GM12874 (cell line): Measurements from ENCODE around the gene CD8B.

Experiments
- TF ChIP-seq, protein P1 (sequence below): IDR thresholded peaks from 2 replicates; pipeline ENCODE4 v1.5.1; 2011; ENCODE audit warnings: low read depth, mild to moderate bottlenecking, control low read depth, low read length, moderate library complexity; ENCODE audit not compliant: insufficient read depth

The CD8B gene

DNA sequence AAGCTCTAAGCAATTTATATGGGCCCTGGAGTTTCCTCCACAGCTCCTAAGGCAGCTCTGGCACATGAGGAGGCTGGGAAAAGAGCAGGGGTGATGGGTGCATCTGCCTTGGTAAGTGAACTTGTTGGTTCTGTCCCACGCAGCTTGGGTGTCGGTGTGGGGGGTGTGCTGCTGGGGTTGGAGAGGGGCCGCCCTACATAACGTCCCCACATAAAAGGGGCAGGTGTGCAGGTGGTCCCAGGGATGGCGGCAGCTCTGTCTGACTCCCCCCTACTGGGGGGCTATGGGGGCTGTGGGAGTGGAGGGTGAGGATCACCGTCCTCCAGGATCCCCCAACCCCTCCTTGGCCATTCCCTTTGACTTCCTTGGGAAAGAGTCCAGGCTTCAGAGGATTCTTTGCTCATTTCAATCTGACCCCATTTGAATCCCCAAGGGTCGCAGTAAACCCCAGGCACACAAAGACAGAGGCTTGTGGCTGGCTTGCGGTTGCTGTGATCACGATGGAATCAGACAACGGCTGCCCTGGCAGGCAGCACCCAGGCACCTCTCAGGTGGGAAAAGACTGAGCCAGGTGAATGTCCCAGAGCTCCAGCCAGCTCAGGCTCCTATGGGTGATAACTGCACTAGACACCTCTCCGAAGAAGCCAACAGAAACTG lies 36.5 kb downstream of the CD8B start:
- TF ChIP-seq, protein P1, sequence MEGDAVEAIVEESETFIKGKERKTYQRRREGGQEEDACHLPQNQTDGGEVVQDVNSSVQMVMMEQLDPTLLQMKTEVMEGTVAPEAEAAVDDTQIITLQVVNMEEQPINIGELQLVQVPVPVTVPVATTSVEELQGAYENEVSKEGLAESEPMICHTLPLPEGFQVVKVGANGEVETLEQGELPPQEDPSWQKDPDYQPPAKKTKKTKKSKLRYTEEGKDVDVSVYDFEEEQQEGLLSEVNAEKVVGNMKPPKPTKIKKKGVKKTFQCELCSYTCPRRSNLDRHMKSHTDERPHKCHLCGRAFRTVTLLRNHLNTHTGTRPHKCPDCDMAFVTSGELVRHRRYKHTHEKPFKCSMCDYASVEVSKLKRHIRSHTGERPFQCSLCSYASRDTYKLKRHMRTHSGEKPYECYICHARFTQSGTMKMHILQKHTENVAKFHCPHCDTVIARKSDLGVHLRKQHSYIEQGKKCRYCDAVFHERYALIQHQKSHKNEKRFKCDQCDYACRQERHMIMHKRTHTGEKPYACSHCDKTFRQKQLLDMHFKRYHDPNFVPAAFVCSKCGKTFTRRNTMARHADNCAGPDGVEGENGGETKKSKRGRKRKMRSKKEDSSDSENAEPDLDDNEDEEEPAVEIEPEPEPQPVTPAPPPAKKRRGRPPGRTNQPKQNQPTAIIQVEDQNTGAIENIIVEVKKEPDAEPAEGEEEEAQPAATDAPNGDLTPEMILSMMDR = no peak

DNA sequence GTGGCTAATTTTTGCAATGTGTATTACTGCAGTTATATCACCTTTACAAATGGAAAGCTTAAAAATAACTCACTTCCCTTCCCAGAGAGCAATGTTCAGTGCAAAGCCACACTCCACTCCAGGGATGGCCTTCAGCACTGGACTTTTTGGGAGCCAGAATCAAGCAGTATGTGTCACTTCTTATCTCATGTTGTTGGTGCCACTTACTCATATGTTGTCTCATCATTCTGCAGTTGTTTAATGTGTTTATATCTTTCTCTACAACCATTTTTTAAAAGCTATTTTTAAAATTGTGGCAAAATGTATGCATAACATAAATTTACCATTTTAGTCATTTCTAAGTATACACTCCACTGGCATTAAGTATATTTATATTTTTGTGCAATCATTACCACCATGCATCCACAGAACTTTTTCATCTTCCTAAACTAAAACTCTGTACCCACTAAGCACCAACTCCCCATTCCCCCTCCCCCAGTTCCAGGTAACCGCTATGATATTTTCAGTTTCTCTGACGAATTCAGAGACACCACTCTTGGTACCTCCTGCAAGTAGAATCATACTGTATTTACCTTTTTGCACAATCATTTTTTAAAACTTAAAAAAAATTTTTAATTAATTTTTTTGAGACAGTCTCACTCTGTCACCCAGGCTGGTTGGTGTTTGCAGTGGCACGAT lies 38.9 kb downstream of the CD8B start:
- TF ChIP-seq, protein P1 = no peak

DNA sequence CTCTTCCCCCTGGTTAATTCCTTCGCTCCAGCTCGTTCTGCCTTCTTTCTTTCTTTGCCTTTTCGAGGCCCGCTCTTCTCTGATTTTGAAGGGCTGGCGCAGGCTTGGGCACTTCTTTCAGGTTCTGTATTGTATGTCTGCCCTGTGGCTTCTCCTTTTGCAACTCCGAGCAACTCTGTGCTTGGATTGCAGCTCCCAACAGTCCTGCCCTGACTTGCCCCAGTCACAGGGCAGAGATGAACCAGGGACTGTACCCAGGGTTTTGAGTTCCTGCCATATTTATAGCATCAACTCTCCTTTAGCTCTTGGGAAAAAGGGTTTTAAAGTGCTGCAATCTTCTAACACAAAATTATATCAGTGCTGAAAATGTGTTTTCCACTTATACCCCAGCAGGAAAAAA lies 39.8 kb downstream of the CD8B start:
- TF ChIP-seq, protein P1 = no peak

DNA sequence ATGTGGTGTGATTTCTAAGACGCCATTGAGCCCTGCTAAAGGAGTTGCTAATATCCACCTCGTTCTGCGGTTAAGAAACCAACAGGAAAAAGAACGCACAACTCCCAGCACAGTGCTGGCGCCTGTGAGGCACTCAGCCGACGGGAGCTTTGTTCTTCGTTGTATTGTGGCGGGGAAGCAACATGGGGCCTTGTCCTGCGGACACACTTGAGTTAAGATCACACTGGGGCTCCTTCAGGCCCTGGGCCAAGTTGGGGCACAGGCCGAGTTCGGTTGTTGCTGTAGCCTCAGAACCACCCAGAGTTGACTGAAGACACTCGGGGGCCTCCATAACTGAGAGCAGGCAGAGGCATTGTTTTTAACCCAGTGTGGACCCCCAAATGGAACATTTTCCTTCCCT lies 40.4 kb downstream of the CD8B start:
- TF ChIP-seq, protein P1 = no peak

DNA sequence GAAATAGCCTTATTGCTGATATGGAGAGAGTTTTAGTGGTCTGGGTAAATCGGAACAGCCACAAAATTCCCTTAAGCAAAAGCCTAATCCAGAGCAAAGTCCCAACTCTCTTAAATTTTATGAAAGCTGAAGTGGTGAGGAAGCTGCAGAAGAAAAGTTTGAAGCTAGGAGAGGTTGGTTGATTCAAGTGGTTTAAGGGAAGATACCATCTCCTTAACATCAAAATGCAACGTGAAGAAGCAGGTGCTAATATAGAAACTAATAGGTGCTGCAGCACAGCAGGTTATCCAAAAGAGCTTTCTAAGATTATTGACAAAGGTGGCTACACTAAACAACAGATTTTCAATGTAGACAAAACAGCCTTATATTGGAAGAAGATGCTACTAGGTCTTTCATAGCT lies 42.7 kb downstream of the CD8B start:
- TF ChIP-seq, protein P1 = no peak

DNA sequence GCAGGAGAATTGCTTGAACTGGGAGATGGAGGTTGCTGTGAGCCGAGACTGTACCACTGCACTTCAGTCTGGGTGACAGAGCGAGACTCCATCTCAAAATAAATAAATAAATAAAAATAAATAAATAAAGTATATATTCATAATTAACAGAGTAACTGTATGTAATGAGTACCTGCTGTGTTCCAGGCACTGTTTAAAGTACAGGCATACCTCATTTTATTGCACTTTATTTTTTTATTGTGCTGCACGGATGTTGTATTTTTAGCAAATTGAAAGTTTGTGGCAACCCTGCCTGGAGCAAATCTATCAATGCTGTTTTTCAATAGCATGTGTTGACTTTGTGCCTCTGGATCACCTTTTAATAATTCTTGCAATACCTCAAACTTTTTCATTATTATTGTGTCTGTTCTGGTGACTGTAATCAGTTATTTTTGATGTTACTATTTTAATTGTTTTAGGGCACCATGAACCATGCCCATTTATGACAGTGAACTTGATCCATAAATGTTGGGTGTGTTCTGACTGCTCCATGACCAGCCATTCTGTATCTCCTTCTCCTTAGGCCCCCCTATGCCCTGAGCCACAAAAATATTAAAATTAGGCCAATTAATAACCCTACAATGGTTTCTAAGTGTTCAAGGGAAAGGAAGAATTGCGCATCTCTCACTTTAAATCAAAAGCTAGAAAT lies 43.4 kb downstream of the CD8B start:
- TF ChIP-seq, protein P1 = no peak

DNA sequence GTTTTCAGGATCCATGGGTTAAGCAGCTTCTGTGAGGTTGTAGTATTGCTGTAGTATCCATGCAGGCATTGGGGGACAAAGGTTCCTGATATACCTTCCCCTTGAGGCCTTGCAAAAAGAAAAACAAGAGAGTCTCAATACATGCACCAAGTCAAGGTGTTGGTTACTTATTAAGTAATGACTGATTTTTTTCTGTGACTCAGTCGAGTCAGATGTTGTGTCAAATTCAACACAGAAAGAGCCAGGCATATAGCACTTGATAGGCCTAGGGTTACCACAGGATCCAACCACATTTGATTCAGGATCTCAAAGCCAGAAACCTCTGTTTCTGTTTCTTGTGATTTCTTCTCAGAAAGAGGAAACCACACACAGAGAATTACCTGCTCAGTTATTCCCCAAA lies 46.1 kb downstream of the CD8B start:
- TF ChIP-seq, protein P1 = no peak
